GM21423 (cell line): ENCODE measurements around the gene ADGRE3.

Experiments used
- ATAC-seq: cut with Tn5 transposase; IDR thresholded peaks from one replicate; pipeline ENCODE4 v1.9.1; 2021; ENCODE audit warnings: mild to moderate bottlenecking, moderate library complexity; ENCODE audit not compliant: unreplicated experiment

The ADGRE3 gene

GRCh38 chr19:14674764-14675163 is at the start of gene ADGRE3:
ADGRE3 (minus strand) TSS chr19:14674844; CDS start chr19:14674770, 74 bp downstream.
- no peak for ATAC-seq

DNA sequence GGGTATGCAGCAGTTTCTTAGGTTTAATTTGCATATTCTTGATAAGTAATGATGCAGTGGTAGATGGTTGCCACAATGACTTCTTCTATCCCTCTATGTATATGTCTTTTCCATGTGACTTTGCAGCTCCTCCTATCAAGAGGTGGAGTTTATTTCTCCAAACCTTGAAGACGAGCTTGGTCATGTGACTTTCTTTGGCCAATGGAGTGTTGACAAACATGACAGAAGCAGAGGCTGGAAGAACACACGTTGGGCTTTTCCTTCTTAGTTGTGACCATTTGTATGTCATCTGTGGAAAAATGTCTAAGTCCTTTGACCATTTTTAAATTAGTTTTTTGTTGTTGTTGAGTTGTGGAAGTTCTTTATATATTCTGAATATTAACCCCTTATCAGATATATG is 47.5 kb upstream of the ADGRE3 start:
- no peak for ATAC-seq

DNA sequence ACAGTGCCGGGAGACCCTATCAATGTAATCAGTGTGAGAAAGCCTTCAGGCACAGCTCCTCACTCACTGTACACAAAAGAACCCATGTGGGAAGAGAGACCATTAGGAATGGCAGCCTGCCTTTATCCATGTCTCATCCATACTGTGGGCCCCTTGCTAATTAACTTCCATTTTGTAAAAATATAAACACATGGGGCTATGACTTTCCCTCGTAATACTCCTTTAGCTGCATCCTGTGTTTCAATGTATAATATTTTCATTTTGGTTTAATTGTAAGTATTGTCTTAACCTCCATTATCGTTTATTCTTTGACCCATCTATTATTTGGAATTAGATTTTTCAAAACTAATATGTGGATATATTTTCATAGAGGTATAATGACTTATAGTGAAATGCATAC is 44.5 kb upstream of the ADGRE3 start:
- ATAC-seq = no peak

DNA sequence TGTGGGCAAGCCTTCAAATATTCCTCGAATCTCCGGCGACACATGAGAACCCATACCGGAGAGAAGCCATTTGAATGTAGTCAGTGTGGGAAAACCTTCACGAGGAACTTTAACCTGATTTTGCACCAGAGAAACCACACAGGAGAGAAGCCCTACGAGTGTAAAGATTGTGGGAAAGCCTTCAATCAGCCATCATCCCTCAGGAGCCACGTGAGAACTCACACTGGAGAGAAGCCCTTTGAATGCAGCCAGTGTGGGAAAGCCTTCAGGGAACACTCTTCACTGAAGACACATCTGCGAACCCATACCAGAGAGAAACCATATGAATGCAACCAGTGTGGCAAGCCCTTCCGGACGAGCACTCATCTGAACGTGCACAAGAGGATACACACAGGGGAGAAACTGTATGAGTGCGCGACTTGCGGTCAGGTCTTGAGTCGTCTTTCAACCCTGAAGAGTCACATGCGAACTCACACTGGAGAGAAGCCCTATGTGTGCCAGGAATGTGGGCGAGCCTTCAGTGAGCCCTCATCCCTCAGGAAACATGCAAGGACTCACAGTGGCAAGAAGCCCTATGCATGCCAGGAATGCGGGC is 44.0 kb upstream of the ADGRE3 start:
- no peak for ATAC-seq

DNA sequence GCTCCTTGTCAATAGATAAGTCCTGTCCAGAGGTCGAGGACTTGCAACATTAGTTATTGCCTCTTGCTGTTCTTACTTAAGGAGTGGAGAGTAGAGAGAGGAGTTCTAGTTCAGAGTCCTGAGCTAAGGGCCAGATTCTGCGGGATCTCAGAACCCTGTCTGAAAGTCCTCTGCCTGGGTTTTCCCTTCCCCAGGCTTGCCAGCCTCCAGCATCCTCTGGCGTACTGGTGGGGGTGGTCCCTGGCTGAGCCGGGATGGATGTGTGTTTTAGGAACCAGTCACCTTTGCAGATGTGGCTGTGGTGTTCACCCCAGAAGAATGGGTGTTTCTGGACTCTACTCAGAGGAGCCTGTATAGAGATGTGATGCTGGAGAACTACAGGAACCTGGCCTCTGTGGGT is 41.2 kb upstream of the ADGRE3 start:
- no peak for ATAC-seq

DNA sequence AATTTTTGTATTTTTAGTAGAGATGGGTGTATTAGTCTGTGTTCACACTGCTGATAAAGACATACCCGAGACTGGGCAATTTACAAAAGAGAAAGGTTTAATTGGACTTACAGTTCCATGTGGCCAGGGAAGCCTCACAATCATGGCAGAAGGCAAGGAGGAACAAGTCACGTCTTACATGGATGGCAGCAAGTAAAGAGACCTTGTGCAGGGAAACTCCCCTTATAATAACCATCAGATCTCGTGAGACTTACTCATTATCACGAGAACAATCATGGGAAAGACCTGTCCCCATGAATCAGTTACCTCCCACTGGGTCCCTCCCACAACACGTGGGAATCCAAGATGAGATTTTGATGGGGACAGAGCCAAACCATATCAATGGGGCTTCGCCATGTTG is 29.8 kb upstream of the ADGRE3 start:
- no peak for ATAC-seq

GRCh38 chr19:14703833-14704232 is 29.2 kb upstream of the ADGRE3 start:
- ATAC-seq = no peak

DNA sequence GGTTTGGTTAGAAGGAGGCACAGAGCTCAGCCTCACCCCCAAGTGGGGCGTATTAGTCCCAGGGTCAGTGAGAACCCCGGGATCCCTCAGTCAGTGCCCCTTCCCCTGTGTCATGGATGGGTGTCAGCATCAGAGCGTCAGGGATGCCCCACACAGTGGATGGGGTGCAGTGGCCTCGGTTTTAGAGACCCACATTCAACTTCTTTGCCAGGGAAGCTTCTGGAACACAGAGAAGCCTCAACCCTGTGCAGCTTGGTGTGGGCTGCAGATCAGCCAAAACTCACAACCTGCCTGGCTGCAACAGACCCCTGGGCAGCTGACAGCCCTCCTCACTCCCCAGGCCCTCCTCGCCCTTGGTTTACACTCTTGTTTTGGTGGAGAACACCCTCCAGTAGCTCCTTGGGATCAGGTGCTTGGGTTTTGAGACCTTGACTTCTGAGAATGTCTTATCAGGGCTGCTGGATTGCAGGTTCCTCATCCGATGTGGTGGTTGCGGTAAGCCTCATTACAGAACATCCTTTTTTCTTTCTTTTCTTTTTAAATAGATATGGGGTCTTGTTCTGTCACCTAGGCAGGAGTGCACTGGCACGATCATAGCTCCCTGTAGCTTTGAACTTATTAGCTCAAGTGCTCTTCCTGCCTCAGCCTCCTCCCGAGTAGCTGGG is 26.2 kb upstream of the ADGRE3 start:
- ATAC-seq = no peak

DNA sequence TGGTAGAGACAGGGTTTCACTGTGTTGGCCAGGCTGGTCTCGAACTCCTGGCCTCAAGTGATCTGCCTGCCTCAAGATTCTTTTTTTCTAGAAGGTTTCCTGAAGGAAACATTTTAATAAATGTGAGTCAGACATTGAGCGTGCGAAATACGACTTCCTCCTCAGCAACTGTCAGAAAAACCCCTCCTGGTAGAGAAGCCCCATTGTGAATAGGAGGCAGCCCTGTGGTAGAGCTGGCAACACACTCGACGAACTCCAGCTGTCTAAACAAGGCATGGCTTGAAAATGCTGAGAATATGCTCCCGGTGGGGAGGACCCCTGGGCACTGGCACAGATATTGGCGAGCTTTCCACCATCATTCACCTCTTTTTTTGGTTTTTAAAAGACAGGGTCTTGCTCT is 25.0 kb upstream of the ADGRE3 start:
- no peak for ATAC-seq

DNA sequence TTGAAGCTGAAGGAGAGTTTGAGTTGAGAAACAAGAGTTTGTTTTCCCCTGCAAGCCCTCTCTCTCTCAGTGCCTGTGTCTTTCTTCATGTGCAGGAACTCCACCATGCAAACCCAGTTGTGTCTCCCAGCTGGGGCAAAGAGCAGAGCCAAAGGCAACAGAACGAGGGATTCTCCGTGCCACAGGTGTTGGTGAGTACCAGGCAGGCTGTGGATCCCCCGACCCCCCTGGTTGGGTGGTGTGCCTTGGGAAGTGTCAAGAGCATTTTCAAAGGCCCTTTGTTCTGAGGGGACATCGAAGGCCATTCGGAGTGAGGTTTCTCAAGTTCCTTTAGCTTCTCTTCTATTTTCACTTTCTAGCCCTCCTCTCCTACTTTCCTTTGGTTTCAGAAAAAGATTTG is 20.8 kb upstream of the ADGRE3 start:
- no peak for ATAC-seq

DNA sequence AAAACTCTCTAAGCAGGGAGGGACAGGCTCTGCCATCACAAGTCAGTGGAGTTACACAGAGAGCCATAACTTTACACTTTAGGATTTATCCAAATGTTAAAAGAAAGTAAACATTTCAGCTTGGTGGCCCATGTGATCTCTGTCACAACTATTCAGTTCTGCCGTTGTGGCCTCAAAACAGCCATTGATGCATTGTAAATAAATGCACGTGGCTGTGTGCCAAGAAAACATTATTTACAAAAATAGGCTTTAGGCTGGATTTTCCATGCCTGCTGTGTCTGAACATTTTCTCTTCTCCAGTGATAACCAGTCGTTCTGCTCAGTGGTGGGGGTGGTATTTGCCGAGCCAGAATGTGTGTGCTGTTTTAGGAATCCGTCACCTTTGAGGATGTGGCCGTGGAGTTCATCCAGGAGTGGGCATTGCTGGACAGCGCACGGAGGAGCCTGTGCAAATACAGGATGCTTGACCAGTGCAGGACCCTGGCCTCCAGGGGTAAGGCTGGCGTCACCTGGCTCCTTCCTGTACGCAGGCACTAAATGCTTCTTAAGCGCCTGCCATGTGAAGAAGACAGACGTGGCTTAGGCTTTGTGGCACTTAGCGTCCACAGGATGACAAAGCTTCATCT is 20.1 kb upstream of the ADGRE3 start:
- ATAC-seq = no peak

DNA sequence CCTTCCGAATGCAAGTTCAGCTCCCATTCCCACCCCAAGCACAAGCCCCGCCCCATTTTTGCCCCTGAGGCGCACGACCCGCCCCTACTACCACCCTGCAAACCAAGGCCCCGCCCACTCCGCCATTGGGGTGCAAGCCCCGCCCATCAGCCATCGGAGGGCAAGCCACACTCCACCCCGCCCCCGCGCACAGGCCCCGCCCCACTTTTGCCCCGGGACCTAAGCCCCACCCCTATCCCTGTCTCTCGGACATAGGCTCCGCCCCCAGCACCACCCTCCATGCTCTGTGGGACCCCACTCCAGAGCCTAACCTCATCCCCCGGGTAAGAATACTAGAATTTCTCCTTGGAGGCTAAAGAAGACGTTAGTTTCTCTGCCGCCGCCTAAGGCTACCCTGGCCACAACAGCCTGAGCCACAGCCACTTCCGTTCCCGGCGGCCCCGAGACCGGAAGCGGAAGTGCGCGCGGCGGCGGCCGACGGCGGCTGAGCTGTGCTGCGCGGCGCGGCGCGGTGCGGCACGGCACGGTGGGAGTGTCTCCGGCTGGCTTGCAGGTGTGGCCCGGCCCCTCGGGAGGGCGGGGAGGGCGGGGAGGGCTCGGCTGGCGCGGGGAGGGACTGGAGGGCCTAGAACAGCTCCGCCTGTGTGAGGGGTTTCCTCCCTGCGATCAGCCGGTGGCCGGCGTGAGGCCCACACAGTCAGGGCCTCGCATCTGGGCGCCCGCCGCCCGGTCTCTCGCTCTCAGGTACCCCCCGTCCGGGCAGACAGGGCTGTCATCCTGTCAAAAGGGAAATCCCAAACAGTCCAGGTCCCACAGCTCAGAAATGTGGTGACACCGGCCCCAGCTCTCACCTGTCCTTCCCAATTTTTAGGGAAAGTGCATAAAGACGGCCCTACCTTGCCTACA is 15.2 kb upstream of the ADGRE3 start, which contains the start of gene ZNF333:
TSS of gene ZNF333 (plus strand) at position 451 of the 906 bp plus-strand sequence. CDS start 3,444 bp downstream, outside the sequence.
- ATAC-seq = peak; percentile 88

- no peak for ATAC-seq
These were observed 11.8 kb upstream of the ADGRE3 start for GRCh38 chr19:14686411-14686810.

DNA sequence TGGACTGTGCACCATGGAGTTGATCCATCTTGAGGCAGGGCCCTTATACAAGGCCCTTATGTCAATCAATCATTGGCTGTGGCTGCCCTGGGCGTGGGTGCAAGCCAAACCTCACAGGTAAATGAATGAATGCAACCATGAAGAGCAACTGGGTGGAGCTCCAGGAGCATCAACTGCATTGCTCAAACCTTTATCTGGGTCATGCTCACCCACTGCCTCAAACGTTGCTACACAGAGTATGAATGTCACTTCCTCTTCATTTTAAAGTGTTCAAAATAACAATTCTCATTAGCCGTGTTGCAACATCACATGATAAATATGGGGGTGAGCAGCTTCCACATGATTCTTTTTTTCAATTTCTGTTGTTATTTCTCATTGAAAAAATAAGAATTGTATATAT is 8.8 kb upstream of the ADGRE3 start:
- ATAC-seq = no peak

- ATAC-seq = no peak
These were observed 7.4 kb upstream of the ADGRE3 start for GRCh38 chr19:14682084-14682483.

DNA sequence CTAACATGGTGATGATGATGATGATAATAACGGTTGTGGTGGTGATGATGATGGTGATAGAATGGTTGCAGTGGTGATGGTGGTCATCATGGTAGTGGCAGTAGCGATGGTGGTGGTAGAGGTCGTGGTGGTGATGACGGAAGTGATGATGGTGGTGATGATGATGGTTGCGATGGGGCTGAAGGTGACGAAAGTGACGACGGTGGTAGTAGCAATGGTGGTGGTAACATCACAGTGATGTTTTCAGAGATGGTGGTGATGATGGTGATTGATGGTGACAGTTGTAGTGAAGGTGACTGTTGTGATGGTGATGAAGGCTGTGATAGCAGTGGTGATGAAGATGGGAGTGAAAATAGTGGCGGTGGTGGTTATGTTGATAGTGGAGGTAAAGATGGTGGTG is 3.6 kb upstream of the ADGRE3 start:
- ATAC-seq = no peak

- no peak for ATAC-seq
These were observed 2.8 kb upstream of the ADGRE3 start for GRCh38 chr19:14677464-14677863.

GRCh38 chr19:14676762-14677161 is 2.1 kb upstream of the ADGRE3 start:
- no peak for ATAC-seq

GRCh38 chr19:14673088-14673487 is 1.6 kb downstream of the ADGRE3 start:
- ATAC-seq = no peak

GRCh38 chr19:14672188-14672872 is 2.3 kb downstream of the ADGRE3 start:
- no peak for ATAC-seq

- ATAC-seq = no peak
These were observed 4.2 kb downstream of the ADGRE3 start for GRCh38 chr19:14670408-14670807.
